Measurements from ENCODE around the gene TRIM38.

DNA sequence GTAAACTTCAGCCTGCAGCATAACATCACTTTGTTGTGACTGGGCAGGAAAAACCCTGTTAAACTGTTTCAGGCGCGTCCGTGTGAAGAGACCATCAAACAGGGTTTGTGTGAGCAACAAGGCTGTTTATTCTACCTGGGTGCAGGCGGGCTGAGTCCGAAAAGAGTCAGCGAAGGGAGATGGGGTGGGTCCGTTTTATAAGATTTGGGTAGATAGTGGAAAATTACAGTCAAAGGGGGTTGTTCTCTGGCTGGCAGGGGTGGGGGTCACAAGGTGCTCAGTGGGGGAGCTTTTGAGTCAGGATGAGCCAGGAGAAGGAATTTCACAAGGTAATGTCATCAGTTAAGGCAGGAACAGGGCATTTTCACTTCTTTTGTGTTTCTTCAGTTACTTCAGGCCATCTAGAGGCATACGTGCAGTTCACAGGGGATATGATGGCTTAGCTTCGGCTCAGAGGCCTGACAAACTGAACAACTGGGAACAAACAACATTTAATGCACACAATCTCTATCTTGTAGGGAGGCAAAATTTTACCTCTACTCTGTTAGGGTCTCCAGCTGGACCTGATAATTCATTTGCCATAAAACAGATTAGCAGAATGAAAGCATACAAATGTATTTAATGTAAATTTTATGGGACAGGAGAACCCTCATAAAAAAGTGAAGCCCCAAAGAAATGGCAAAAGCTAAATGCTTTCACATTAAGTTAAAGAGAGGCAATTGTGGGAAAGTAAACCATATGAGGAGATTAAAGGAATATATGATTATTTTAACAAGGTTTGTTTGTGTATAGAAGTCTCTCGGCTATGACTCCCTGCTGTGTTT lies 66.4 kb downstream of the TRIM38 start:
- TF ChIP-seq CTCF (IDR thresholded peaks at IDR 0.05) (no peak), POLR2A (IDR thresholded peaks at IDR 0.05) (no peak)

Data from esophagus squamous epithelium (tissue), 4 donors.